GM12875 (cell line): Measurements from ENCODE around the gene ROR1.

Experiments
- H3K4me3 ChIP-seq: one replicate; pipeline ENCODE4 v1.5.1; 2011; ENCODE audit warnings: low read depth, low read length, control low read depth
- TF ChIP-seq, protein P1 (sequence below): IDR thresholded peaks from 2 replicates; pipeline ENCODE4 v1.5.1; 2011; ENCODE audit warnings: low read depth, mild to moderate bottlenecking, control low read depth, inconsistent platforms, low read length, moderate library complexity, borderline replicate concordance; ENCODE audit not compliant: insufficient read depth

ROR1 gene

DNA sequence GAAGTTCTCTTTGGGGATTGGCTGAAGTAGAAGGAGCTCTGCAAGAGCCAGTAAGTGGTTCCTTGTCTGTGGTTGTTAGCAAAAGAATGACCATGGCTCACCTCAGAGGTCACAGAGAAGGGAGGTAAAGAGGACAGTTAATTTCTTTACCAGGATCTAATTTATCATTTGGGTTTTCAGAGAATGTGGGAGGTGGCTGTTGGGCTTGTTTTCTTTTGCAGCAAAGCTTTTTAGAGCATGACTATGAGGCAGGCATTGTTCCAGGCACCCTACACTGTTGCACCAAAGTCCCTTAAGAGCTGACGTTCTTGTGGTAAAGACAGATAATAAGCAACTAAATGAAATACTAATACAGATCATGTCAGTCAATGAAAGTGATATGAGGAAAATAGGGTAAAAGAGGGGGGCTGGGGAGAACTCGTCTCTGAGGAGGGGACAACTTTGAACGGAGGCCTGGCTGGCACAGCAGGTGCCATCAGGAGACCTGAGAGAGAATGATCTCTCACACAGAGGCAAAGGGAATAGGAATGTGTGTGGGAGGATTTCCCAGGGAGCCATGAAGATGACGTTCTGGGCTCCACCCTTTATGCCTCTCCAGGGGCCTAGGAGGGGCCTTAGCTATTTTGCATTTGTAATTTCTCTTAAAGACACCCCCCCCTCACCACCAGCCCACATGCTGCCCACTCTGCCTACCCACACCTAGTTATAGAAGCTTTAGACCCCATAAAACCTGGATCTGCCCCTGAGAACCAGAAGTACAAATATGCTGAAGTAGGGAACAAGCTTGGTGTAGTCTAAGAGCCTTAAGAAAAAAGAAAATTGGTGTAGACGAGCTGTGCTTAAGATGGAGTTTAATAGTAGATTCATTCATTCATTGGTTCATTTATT lies 177.5 kb downstream of the ROR1 start:
- no peak overlapping the region for H3K4me3 ChIP-seq
- TF ChIP-seq, protein P1, sequence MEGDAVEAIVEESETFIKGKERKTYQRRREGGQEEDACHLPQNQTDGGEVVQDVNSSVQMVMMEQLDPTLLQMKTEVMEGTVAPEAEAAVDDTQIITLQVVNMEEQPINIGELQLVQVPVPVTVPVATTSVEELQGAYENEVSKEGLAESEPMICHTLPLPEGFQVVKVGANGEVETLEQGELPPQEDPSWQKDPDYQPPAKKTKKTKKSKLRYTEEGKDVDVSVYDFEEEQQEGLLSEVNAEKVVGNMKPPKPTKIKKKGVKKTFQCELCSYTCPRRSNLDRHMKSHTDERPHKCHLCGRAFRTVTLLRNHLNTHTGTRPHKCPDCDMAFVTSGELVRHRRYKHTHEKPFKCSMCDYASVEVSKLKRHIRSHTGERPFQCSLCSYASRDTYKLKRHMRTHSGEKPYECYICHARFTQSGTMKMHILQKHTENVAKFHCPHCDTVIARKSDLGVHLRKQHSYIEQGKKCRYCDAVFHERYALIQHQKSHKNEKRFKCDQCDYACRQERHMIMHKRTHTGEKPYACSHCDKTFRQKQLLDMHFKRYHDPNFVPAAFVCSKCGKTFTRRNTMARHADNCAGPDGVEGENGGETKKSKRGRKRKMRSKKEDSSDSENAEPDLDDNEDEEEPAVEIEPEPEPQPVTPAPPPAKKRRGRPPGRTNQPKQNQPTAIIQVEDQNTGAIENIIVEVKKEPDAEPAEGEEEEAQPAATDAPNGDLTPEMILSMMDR: no peak

- no peak overlapping the region for H3K4me3 ChIP-seq
- TF ChIP-seq, protein P1: no peak
Measured at GRCh38 chr1:63954187-63954586, 180.4 kb downstream of the ROR1 start.

- H3K4me3 ChIP-seq: no peak overlapping the region
- TF ChIP-seq, protein P1: no peak
Measured at GRCh38 chr1:63955370-63956145, 181.7 kb downstream of the ROR1 start.

DNA sequence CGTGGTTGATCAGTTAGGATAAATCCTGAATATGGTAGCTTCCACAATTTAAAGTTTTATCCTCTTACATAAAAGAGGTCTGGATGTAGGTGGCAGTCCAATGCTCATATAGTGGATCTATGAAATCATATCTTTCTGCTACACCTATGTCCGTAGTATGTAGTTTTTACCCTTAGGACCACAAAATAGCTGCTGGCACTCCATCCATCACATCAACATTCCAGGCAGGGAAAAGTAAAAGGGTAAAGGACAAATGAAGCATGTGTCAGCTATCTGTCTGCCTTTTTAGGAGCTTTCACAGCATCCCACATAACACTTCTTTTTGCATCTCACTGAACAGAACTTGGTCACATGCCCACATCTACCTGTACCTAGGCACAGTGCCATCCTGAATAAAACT lies 184.7 kb downstream of the ROR1 start:
- no peak overlapping the region for H3K4me3 ChIP-seq
- TF ChIP-seq, protein P1: no peak

DNA sequence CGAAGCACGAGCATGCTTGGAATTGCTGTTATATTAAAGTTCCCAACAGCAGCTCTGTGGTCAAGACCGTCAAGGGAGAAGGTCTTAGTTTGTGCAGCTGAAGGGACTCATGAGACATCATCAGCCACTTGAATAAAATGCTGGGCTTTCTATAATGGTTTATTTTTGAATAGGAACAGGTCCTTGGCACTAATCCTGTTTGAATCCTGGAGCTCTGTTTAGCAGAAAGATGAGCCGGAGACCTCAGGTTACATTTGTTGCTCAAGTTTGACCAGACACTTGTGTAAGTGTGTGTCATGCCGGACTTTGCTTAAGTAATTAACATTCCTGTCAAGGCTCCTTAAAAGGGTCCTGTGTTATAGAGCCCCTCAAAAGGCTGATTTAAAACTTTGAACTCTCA lies 186.5 kb downstream of the ROR1 start:
- no peak overlapping the region for H3K4me3 ChIP-seq
- TF ChIP-seq, protein P1: no peak

DNA sequence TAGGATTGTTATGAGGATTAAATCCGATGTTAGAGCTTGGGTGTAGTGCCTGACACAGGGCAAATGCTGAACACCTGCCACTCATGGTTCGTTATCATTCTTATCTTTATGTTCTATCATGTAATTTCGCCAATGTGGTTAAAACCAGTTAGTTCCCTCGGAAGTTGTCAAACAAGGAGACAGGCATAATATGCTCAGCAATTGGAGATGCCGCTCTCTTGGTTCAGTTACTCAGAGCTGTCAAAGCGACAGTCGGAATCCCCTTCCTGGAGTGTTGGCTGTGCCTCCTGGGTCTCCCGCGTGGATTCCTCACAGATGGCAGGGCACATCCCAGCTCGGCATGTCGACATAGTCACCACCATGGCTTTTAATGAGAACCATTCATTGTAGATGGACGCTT lies 192.2 kb downstream of the ROR1 start:
- H3K4me3 ChIP-seq: no peak overlapping the region

More for the DNA sequence above, 192.2 kb downstream of the ROR1 start:
- TF ChIP-seq, protein P1: no peak
